Uterus (tissue), 2 donors: ENCODE results near the gene ATF1.

Experiments used
- POLR2A ChIP-seq, 2 donors: fragments of 450-650 bp; IDR thresholded peaks; one replicate each; pipeline ENCODE4 v1.6.1; 2016; ENCODE audit warnings: antibody characterized with exemption in 2 of 2, mild to moderate bottlenecking in 1 of 2, moderate library complexity in 1 of 2
- TF ChIP-seq, protein P1 (sequence below), 4 experiments: fragments of 200-600 bp in 2 of 4; fragments of 450-650 bp in 2 of 4; sonication (generic) in 2 of 4; IDR thresholded peaks; one replicate each; pipeline ENCODE4 v1.5.1; 2016 to 2019; ENCODE audit warnings: antibody characterized with exemption in 4 of 4, mild to moderate bottlenecking in 2 of 4, moderate library complexity in 1 of 4

DNA sequence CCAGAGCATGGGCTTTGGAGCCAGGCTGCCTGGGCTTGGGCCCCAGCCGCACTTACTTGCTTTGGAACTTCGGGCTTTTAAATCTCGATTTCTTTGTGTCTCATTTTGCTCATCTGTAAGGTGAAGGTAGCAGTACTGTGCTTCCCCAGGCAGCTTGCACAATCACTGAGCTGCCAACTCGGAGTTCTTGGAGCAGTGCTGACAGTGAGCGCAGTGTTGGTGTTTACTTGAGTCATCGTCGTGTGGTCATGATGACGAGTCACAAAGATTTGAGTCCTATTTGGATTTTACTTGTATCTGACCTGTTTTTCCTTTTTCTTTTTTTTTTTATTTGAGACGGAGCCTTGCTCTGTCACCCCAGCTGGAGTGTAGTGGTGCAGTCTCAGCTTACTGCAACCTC lies 31.3 kb upstream of the ATF1 start:
- TF ChIP-seq, protein P1, sequence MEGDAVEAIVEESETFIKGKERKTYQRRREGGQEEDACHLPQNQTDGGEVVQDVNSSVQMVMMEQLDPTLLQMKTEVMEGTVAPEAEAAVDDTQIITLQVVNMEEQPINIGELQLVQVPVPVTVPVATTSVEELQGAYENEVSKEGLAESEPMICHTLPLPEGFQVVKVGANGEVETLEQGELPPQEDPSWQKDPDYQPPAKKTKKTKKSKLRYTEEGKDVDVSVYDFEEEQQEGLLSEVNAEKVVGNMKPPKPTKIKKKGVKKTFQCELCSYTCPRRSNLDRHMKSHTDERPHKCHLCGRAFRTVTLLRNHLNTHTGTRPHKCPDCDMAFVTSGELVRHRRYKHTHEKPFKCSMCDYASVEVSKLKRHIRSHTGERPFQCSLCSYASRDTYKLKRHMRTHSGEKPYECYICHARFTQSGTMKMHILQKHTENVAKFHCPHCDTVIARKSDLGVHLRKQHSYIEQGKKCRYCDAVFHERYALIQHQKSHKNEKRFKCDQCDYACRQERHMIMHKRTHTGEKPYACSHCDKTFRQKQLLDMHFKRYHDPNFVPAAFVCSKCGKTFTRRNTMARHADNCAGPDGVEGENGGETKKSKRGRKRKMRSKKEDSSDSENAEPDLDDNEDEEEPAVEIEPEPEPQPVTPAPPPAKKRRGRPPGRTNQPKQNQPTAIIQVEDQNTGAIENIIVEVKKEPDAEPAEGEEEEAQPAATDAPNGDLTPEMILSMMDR (IDR thresholded peaks at IDR 0.05) = no peak
- TF ChIP-seq POLR2A (IDR thresholded peaks at IDR 0.05) = no peak
